ENCODE measurements around the gene KCNQ1.

Gene KCNQ1

GRCh38 chr11:2551131-2551530, 106.3 kb downstream of the KCNQ1 start:
- DNase-seq (ENCODE audit: low read depth), result no peak

GRCh38 chr11:2552210-2552609, 107.4 kb downstream of the KCNQ1 start:
- no peak for DNase-seq (ENCODE audit: low read depth)

GRCh38 chr11:2553198-2553597, 108.4 kb downstream of the KCNQ1 start:
- DNase-seq (ENCODE audit: low read depth), result no peak

GRCh38 chr11:2553886-2554285, 109.1 kb downstream of the KCNQ1 start:
- no peak for DNase-seq (ENCODE audit: low read depth)

- no peak for DNase-seq (ENCODE audit: low read depth)
These were observed 109.8 kb downstream of the KCNQ1 start for GRCh38 chr11:2554338-2555207.

GRCh38 chr11:2555336-2555735, 110.5 kb downstream of the KCNQ1 start:
- no peak for DNase-seq (ENCODE audit: low read depth)

GRCh38 chr11:2555891-2556290, 111.1 kb downstream of the KCNQ1 start:
- no peak for DNase-seq (ENCODE audit: low read depth)

- no peak for DNase-seq (ENCODE audit: low read depth)
These were observed 112.6 kb downstream of the KCNQ1 start for GRCh38 chr11:2557381-2557780.

- DNase-seq (ENCODE audit: low read depth), result no peak
These were observed 113.6 kb downstream of the KCNQ1 start for GRCh38 chr11:2558397-2558796.

GRCh38 chr11:2558861-2559526, 114.2 kb downstream of the KCNQ1 start:
- DNase-seq (ENCODE audit: low read depth), result no peak

- DNase-seq (ENCODE audit: low read depth), result no peak
These were observed 114.9 kb downstream of the KCNQ1 start for GRCh38 chr11:2559527-2560311.

- DNase-seq (ENCODE audit: low read depth), result no peak
These were observed 117.1 kb downstream of the KCNQ1 start for GRCh38 chr11:2561696-2562581.

GRCh38 chr11:2562890-2563212, 118.0 kb downstream of the KCNQ1 start:
- DNase-seq (ENCODE audit: low read depth), result no peak

GRCh38 chr11:2563213-2564007, 118.6 kb downstream of the KCNQ1 start:
- no peak for DNase-seq (ENCODE audit: low read depth)

- no peak for DNase-seq (ENCODE audit: low read depth)
These were observed 119.3 kb downstream of the KCNQ1 start for GRCh38 chr11:2564008-2564530.

- DNase-seq (ENCODE audit: low read depth), result no peak
These were observed 120.0 kb downstream of the KCNQ1 start for GRCh38 chr11:2564588-2565425.

GRCh38 chr11:2565447-2566222, 120.8 kb downstream of the KCNQ1 start:
- DNase-seq (ENCODE audit: low read depth), result no peak

GRCh38 chr11:2566223-2567025, 121.6 kb downstream of the KCNQ1 start:
- no peak for DNase-seq (ENCODE audit: low read depth)

All from activated T-helper 1 cell treated with Interleukin-2 at 50 U/mL for 16 hours (primary cell).